ENCODE measurements around the gene GREM1.

The GREM1 gene

GRCh38 chr15:32717426-32718226 is at the start of gene GREM1:
GREM1 (plus strand) TSS chr15:32718004; CDS start chr15:32730691, 12,687 bp downstream.
- no peak for DNase-seq

- DNase-seq, result no peak
These were observed 48.9 kb upstream of the GREM1 start for GRCh38 chr15:32668942-32669341.

GRCh38 chr15:32669896-32670611 is 47.8 kb upstream of the GREM1 start:
- DNase-seq, result no peak

- DNase-seq, result no peak
These were observed 47.2 kb upstream of the GREM1 start for GRCh38 chr15:32670623-32671022.

GRCh38 chr15:32671339-32672325 is 46.2 kb upstream of the GREM1 start:
- no peak for DNase-seq

GRCh38 chr15:32674681-32675080 is 43.1 kb upstream of the GREM1 start:
- DNase-seq, result no peak

GRCh38 chr15:32675466-32675865 is 42.3 kb upstream of the GREM1 start:
- no peak for DNase-seq

GRCh38 chr15:32676169-32676568 is 41.6 kb upstream of the GREM1 start:
- DNase-seq, result no peak

GRCh38 chr15:32677238-32677750 is 40.5 kb upstream of the GREM1 start:
- DNase-seq, result no peak

- no peak for DNase-seq
These were observed 38.5 kb upstream of the GREM1 start for GRCh38 chr15:32679298-32679690.

- no peak for DNase-seq
These were observed 35.2 kb upstream of the GREM1 start for GRCh38 chr15:32682569-32682968.

GRCh38 chr15:32682977-32683630 is 34.7 kb upstream of the GREM1 start:
- no peak for DNase-seq

- peak; percentile 38 for DNase-seq
These were observed 33.8 kb upstream of the GREM1 start for GRCh38 chr15:32683906-32684584.

GRCh38 chr15:32685576-32685975 is 32.2 kb upstream of the GREM1 start:
- no peak for DNase-seq

- DNase-seq, result no peak
These were observed 30.2 kb upstream of the GREM1 start for GRCh38 chr15:32687556-32687955.

- DNase-seq, result no peak
These were observed 29.6 kb upstream of the GREM1 start for GRCh38 chr15:32688151-32688639.

- no peak for DNase-seq
These were observed 26.7 kb upstream of the GREM1 start for GRCh38 chr15:32690941-32691688.

GRCh38 chr15:32691689-32692038 is 26.1 kb upstream of the GREM1 start:
- no peak for DNase-seq

GRCh38 chr15:32692286-32692685 is 25.5 kb upstream of the GREM1 start:
- DNase-seq, result no peak

- DNase-seq, result no peak
These were observed 23.4 kb upstream of the GREM1 start for GRCh38 chr15:32694222-32694983.

Measured in GDM1 (cell line).